ENCODE results near the gene ZNF536.

ZNF536 gene

GRCh38 chr19:30360376-30361106, 11.6 kb upstream of the ZNF536 start:
- Histone ChIP-seq H3K36me3 (no peaks in the 10 kb centered on the region), H3K27me3 (no peaks in the 10 kb centered on the region), H3K4me3 (ENCODE audit: low read depth, low read length) (peak overlapping the region; percentile 29; the same call in 1 of the 2 replicates), H3K9me3 (no peaks in the 10 kb centered on the region), H3K4me1 (peaks cover 7% of the 10 kb centered on the region)
- TF ChIP-seq CTCF (IDR thresholded peaks at IDR 0.05; ENCODE audit: low read depth, low read length) = no peak
- peak; percentile 51 for DNase-seq

DNA sequence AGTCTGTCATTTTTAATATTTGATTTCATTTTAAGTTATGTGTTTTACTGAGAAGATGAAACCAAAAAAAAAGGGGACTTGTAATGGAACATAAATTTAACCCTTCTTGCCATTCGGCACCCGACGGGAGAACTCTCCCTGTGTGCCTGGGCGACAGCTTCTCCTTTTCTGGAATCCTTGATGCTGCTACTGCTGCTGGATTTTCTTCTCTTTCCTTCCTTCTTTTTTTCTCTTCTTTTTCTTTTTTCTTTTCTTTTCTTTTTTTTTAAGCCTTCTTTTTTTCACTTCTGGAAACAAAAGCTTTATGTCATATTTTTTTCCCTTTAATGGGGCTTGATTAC, 11.1 kb upstream of the ZNF536 start:
- TF ChIP-seq CTCF (IDR thresholded peaks at IDR 0.05; ENCODE audit: low read depth, low read length) = no peak
- Histone ChIP-seq H3K9me3 (no peaks in the 10 kb centered on the region), H3K27me3 (no peaks in the 10 kb centered on the region), H3K36me3 (no peaks in the 10 kb centered on the region), H3K4me3 (ENCODE audit: low read depth, low read length) (0 out of 2 replicates have a peak overlapping the region, but pooled peaks have one; percentile 29), H3K4me1 (peaks cover 7% of the 10 kb centered on the region)
- DNase-seq = no peak

- Histone ChIP-seq H3K27me3 (no peaks in the 10 kb centered on the region), H3K36me3 (no peaks in the 10 kb centered on the region), H3K4me1 (peaks cover 7% of the 10 kb centered on the region), H3K9me3 (no peaks in the 10 kb centered on the region), H3K4me3 (ENCODE audit: low read depth, low read length) (no peak overlapping the region)
- no peak for TF ChIP-seq CTCF (IDR thresholded peaks at IDR 0.05; ENCODE audit: low read depth, low read length)
- DNase-seq = no peak
These were observed 10.5 kb upstream of the ZNF536 start for GRCh38 chr19:30361721-30362120.

GRCh38 chr19:30362156-30362754, 9.9 kb upstream of the ZNF536 start:
- Histone ChIP-seq H3K36me3 (no peaks in the 10 kb centered on the region), H3K4me3 (ENCODE audit: low read depth, low read length) (no peak overlapping the region), H3K4me1 (peaks cover 7% of the 10 kb centered on the region), H3K9me3 (no peaks in the 10 kb centered on the region), H3K27me3 (no peaks in the 10 kb centered on the region)
- DNase-seq = no peak
- TF ChIP-seq CTCF (IDR thresholded peaks at IDR 0.05; ENCODE audit: low read depth, low read length) = no peak

GRCh38 chr19:30363073-30363472, 9.1 kb upstream of the ZNF536 start:
- Histone ChIP-seq H3K4me1 (peaks cover 7% of the 10 kb centered on the region), H3K36me3 (no peaks in the 10 kb centered on the region), H3K9me3 (no peaks in the 10 kb centered on the region), H3K27me3 (no peaks in the 10 kb centered on the region), H3K4me3 (ENCODE audit: low read depth, low read length) (no peak overlapping the region)
- DNase-seq = no peak
- TF ChIP-seq CTCF (IDR thresholded peaks at IDR 0.05; ENCODE audit: low read depth, low read length) = no peak
